GM19438 (cell line): Measurements from ENCODE around the gene ATP11A.

Experiments used
- ATAC-seq: cut with Tn5 transposase; IDR thresholded peaks from one replicate; pipeline ENCODE4 v1.9.1; 2021; ENCODE audit warnings: low read depth; ENCODE audit not compliant: unreplicated experiment

Gene ATP11A

GRCh38 chr13:112721198-112722104 is 31.6 kb downstream of the ATP11A start:
- no peak for ATAC-seq

- ATAC-seq, result no peak
These were observed 32.8 kb downstream of the ATP11A start for GRCh38 chr13:112722433-112723263.

GRCh38 chr13:112723771-112724170 is 33.9 kb downstream of the ATP11A start:
- ATAC-seq, result no peak

GRCh38 chr13:112724788-112725345 is 35.0 kb downstream of the ATP11A start:
- ATAC-seq, result peak; percentile 11

GRCh38 chr13:112725346-112726015 is 35.6 kb downstream of the ATP11A start:
- ATAC-seq, result peak; percentile 68

GRCh38 chr13:112726016-112726767 is 36.4 kb downstream of the ATP11A start:
- ATAC-seq, result peak; percentile 40

GRCh38 chr13:112727581-112727980 is 37.7 kb downstream of the ATP11A start:
- ATAC-seq, result no peak

- no peak for ATAC-seq
These were observed 38.7 kb downstream of the ATP11A start for GRCh38 chr13:112728375-112729126.

- no peak for ATAC-seq
These were observed 39.6 kb downstream of the ATP11A start for GRCh38 chr13:112729408-112729807.

GRCh38 chr13:112730157-112730671 is 40.4 kb downstream of the ATP11A start:
- ATAC-seq, result no peak

- no peak for ATAC-seq
These were observed 42.1 kb downstream of the ATP11A start for GRCh38 chr13:112731667-112732616.

GRCh38 chr13:112732679-112733078 is 42.8 kb downstream of the ATP11A start:
- ATAC-seq, result no peak

- ATAC-seq, result no peak
These were observed 43.3 kb downstream of the ATP11A start for GRCh38 chr13:112733112-112733511.

- no peak for ATAC-seq
These were observed 44.0 kb downstream of the ATP11A start for GRCh38 chr13:112733661-112734379.

- no peak for ATAC-seq
These were observed 45.1 kb downstream of the ATP11A start for GRCh38 chr13:112734696-112735547.

GRCh38 chr13:112735791-112736190 is 46.0 kb downstream of the ATP11A start:
- ATAC-seq, result no peak
